Measurements from ENCODE around the gene ZNF329.

- TF ChIP-seq CTCF (conservative IDR thresholded peaks at IDR 0.05 in 1 of 2, IDR thresholded peaks at IDR 0.05 in 1 of 2; ENCODE audit: low read depth in 1 of 2, low read length in 2 of 2) (no peak), EZH2 (IDR thresholded peaks at IDR 0.05; ENCODE audit: low read length, missing control alignments) (no peak)
Observed at GRCh38 chr19:58089846-58090245, 60.7 kb downstream of the ZNF329 start.

All from fibroblast of lung (primary cell).